ENCODE measurements around the gene SPHK1.

Gene SPHK1

DNA sequence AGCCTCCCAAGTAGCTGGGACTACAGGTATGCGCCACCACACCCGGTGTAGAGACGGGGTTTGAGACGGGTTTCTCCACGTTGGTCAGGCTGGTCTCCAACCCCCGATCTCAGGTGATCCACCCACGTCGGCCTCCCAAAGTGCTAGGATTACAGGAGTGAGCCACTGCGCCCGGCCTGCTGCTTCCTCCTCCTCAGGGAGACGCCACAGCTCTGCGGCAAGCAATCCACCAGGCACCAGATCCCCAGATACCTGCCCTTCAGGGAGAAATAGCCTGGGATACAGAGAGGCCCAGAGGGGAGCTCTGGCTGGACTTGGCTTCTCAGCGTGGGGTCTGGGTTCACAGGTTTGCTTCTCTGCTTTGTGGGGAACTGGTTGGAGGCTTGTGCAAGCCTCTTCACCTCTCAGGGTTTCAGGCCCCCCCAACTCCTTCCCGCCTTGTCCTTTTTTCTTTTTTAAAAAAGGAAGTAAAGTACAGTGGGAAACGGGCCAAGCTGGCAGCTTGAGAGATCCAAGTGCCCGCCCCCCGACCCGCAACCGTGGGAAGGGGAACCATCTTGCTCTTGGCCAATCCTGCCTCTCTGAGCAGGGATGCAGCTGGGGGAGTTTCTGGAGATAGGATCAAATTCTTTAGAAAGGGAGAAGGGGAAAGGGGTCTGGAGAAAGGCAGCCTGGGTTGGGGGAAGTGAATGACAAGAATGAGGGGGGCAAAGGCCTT, 2.6 kb upstream of the SPHK1 start:
- Histone ChIP-seq H3K36me3 (no peaks in the 10 kb centered on the region), H3K4me3 (ENCODE audit: low read depth in 1 of 2, low read length in 1 of 2) (peak overlapping the region in 1 of 2 experiments; percentile 86), H3K27me3 (peaks cover 56% of the 10 kb centered on the region), H3K27ac (peak overlapping the region; percentile 25), H3K4me1 (ENCODE audit: control insufficient read depth in 1 of 2, insufficient read depth in 1 of 2, low read depth in 1 of 2, low read length in 1 of 2) (peaks cover 43 to 44% of the 10 kb centered on the region in 2 experiments), H3K9me3 (no peaks in the 10 kb centered on the region)
- TF ChIP-seq, protein P1, sequence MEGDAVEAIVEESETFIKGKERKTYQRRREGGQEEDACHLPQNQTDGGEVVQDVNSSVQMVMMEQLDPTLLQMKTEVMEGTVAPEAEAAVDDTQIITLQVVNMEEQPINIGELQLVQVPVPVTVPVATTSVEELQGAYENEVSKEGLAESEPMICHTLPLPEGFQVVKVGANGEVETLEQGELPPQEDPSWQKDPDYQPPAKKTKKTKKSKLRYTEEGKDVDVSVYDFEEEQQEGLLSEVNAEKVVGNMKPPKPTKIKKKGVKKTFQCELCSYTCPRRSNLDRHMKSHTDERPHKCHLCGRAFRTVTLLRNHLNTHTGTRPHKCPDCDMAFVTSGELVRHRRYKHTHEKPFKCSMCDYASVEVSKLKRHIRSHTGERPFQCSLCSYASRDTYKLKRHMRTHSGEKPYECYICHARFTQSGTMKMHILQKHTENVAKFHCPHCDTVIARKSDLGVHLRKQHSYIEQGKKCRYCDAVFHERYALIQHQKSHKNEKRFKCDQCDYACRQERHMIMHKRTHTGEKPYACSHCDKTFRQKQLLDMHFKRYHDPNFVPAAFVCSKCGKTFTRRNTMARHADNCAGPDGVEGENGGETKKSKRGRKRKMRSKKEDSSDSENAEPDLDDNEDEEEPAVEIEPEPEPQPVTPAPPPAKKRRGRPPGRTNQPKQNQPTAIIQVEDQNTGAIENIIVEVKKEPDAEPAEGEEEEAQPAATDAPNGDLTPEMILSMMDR (IDR thresholded peaks at IDR 0.05), result no peak

DNA sequence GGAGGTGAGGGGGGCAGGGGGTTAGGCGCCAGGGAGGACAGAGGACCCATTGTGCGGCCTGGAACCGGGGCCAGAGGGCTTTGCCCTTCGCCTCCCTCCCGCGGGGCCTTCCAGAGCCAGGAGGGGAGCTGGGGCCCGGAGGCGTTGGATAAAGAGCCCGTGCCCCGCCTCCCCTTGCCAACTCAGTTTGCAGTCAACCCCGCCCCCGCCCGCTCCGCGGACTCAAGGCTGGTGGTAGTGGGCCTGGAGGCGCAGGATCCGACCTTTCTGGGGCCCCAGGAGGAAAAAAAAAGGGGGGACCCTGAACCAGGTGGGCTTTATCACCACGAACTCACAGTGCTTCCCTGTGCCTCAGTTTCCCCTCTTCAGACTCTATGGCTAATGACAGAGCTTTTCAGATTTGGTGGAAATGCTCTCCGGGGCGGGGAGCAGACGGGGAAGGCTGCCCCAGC, 2.0 kb upstream of the SPHK1 start:
- TF ChIP-seq, protein P1 (IDR thresholded peaks at IDR 0.05), result no peak
- no peaks in the 10 kb centered on the region for H3K36me3 ChIP-seq
- no peaks in the 10 kb centered on the region for H3K9me3 ChIP-seq
- H3K27ac ChIP-seq, result peak overlapping the region; percentile 51
- peaks cover 43 to 44% of the 10 kb centered on the region in 2 experiments for H3K4me1 ChIP-seq (ENCODE audit: control insufficient read depth in 1 of 2, insufficient read depth in 1 of 2, low read depth in 1 of 2, low read length in 1 of 2)
- H3K27me3 ChIP-seq, result peaks cover 60% of the 10 kb centered on the region
- peak overlapping the region; percentile 78 to 86 for H3K4me3 ChIP-seq (ENCODE audit: low read depth in 1 of 2, low read length in 1 of 2)

DNA sequence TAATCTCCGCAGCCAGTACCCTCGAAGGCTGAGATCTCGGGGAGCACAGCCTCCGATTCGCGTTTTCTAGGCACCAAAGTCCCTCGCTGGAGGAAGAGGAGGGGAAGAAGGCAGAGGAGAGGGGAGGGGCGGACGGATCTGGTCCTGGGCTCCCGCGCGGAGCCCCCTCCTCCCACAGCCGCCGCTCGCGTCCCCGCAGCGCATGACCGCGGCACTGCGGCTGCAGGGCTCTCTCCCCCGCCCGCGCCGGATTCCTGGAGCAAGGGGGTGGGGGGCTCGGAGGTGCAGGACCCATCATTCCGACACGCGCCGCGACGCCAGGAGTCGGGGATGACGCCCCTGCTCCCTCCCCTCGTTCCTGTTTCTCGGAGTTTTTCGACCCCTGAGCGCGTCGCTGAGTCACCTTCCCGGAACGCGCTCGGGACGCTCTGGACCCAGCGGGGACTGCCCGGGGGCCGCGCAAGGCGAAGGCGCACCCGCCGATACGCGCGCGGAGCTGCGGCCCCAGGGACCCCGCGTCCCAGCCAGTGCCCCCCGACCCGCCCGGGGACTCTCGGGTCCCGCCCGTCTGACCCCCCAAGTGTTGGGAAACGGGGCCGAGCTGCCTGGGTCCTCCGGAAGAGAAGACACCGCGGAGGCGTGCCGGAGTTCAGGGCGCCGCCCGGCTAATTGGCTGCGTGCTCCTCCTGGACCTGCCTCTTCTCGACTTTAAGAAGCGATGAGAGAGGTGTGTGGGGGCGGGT, 1.4 kb upstream of the SPHK1 start:
- Histone ChIP-seq H3K4me1 (ENCODE audit: control insufficient read depth in 1 of 2, insufficient read depth in 1 of 2, low read depth in 1 of 2, low read length in 1 of 2) (peaks cover 43 to 44% of the 10 kb centered on the region in 2 experiments), H3K9me3 (no peaks in the 10 kb centered on the region), H3K36me3 (no peaks in the 10 kb centered on the region), H3K27me3 (peaks cover 60% of the 10 kb centered on the region), H3K4me3 (ENCODE audit: low read depth in 1 of 2, low read length in 1 of 2) (peak overlapping the region; percentile 78 to 86), H3K27ac (peak overlapping the region; percentile 51)
- TF ChIP-seq, protein P1 (IDR thresholded peaks at IDR 0.05), result no peak

DNA sequence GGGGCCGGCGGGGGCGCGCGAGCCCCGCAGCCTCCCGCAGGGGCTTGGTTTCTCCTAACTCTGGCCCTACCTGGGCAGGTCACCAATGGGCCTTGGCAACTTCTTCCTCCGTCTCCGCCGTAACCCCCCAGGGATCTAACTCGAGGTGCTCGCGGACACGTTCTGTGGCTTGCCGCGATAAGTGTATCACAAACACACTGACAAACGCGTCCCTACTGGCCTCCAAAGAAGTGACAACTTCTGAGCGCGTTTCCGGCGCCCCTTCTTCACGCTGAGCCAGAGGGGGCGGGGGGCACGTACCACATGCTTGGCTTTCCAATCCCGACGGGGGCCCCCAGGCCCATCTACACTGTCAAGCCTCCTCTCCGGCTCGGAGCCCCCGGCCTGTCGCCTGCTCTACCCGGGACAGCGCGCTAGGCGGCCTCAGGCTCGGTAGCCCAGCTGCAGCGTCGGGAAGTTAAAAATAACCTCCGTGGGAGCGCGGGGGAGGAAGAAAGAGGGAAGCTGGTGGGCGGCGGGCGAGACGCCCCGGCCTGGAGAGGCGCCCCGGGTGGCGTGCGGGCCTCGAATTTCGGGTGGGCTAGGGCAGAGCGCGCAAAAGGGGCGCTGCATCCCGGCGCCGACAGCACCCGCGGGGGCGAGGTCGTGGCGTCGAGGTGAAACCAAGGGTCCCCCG, 725 bp upstream of the SPHK1 start:
- Histone ChIP-seq H3K27ac (peak overlapping the region; percentile 51), H3K36me3 (no peaks in the 10 kb centered on the region), H3K4me1 (ENCODE audit: control insufficient read depth in 1 of 2, insufficient read depth in 1 of 2, low read depth in 1 of 2, low read length in 1 of 2) (peaks cover 43 to 44% of the 10 kb centered on the region in 2 experiments), H3K27me3 (peaks cover 60% of the 10 kb centered on the region), H3K9me3 (no peaks in the 10 kb centered on the region), H3K4me3 (ENCODE audit: low read depth in 1 of 2, low read length in 1 of 2) (peak overlapping the region; percentile 78 to 86)
- TF ChIP-seq, protein P1 (IDR thresholded peaks at IDR 0.05), result peak; percentile 43

DNA sequence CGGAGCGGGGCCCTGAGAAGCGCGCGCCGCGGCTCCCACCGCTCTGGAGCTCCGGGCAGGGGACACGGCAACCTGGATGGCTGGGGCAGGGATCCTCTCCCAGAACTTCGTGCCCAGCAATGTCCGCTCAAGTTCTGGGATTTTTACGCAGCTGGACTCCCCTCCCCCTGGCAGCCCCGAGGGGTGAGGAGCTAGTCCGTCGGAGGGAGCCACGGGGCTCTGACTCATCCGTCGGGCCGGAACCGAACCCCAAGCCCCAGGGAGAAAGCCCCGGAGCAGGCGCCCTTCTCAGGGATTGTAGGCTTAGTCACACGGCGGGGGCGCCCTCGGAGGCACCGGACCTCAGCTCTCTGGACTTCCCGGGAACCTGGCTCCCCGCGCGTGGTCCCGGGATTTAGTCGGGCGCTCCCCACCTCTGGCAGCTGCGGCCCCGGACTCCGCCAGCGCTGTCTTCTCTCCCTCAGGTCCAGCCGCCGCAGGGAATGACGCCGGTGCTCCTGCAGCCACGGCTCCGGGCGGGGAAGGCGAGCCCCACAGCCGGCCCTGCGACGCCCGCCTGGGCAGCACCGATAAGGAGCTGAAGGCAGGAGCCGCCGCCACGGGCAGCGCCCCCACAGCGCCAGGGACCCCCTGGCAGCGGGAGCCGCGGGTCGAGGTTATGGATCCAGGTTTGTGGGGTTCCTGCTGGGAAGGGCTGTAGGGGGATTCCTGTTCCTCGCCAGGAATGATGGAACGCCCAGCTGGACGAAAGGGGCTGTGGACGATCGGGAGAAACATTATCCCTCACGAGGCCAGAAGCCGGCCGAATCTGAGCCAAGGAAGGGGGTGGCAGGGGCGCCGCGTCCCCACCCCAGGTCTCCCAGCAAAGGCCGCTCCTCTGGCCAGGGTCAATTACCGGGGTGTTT, 830 bp downstream of the SPHK1 start:
- Histone ChIP-seq H3K4me3 (ENCODE audit: low read depth in 1 of 2, low read length in 1 of 2) (peak overlapping the region; percentile 78 to 86), H3K36me3 (peaks cover 4% of the 10 kb centered on the region), H3K27ac (no peak overlapping the region), H3K9me3 (no peaks in the 10 kb centered on the region), H3K27me3 (peaks cover 60% of the 10 kb centered on the region), H3K4me1 (ENCODE audit: control insufficient read depth in 1 of 2, insufficient read depth in 1 of 2, low read depth in 1 of 2, low read length in 1 of 2) (peaks cover 43 to 44% of the 10 kb centered on the region in 2 experiments)
- TF ChIP-seq, protein P1 (IDR thresholded peaks at IDR 0.05), result no peak
